GM19463 (cell line): ENCODE results near the gene TGM1.
"Not testable (repeated sequence)": the region's sequence is repeated elsewhere in the genome, so short reads cannot be mapped to it uniquely, and the experiment has no call there.

Experiments
- ATAC-seq: cut with Tn5 transposase; IDR thresholded peaks from one replicate; pipeline ENCODE4 v1.9.1; 2021; ENCODE audit warnings: mild to moderate bottlenecking, moderate library complexity; ENCODE audit not compliant: unreplicated experiment

The TGM1 gene

DNA sequence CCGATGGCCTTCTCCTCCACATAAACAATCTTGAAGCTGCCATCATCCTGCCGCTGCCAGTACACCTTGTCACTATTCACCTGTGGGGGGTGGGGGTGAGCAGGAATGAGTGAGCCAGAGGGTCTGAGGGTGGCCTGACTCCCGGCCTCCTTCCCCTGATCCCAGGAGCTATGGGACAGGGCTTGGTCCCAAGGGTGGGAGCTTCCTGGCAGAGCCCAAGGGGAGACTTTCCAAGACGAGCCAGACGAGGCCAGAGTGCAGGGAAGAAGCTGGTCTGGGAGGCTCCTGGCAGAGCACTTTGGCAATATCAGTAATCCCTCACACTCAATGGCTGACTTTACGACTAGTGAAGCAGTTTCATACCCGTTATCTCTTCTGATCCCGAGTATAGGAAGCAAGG is 7.5 kb downstream of the TGM1 start:
- ATAC-seq = no peak

DNA sequence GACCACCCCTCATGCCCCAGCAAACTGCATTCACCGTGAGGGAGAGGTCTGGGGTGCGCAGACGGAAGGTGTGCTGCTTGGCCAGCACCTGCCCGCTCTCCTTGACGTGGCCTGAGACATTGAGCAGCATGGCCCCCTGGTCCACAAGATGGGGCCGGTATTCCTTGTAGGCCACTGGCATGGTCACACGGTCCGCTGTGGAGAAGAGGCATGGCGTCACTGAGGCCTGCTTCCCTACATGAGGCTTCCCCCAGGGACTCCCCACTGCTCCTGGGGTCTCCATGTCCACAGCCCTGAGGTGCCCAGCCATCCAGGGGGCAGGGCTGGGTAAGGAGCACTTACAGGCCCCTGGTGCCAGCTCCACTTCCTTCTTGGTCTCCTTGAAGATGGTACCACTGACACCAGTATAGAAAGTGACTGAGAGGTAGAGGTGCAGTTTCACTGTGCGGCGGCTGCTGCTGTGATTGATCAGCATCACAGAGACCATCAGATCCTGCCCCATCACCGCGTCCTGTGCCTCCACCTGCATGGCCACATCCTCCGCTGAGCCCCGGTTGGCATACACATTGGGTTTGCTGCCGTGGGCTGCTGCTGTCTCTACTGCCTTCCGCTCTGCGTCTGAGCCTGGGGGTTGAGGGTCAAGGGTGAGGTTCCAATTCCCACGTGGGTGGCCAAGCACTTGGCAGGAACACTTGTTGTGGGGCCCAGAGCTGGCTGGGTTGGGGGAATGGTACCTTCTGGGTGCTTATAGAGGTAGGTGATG is 8.2 kb downstream of the TGM1 start:
- ATAC-seq = no peak

DNA sequence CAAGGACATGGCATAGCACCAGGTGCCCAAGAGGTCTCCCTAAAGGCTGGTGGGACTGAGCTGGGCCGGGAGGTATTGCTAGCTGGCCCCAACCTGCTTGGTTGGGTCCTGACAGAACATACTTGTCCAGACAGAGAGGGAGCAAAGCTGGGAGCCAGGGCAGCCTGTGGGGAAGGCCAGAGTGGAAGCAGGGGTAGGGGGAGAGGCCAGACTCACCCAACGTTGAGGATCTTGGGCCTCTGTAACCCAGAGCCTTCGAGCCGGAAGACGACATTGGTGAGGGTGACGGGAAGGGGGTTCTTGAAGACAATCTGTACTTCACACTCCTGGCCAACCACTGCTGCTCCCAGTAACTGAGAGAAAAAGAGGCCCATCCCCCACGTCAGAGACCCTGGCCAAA is 9.0 kb downstream of the TGM1 start:
- ATAC-seq = no peak

DNA sequence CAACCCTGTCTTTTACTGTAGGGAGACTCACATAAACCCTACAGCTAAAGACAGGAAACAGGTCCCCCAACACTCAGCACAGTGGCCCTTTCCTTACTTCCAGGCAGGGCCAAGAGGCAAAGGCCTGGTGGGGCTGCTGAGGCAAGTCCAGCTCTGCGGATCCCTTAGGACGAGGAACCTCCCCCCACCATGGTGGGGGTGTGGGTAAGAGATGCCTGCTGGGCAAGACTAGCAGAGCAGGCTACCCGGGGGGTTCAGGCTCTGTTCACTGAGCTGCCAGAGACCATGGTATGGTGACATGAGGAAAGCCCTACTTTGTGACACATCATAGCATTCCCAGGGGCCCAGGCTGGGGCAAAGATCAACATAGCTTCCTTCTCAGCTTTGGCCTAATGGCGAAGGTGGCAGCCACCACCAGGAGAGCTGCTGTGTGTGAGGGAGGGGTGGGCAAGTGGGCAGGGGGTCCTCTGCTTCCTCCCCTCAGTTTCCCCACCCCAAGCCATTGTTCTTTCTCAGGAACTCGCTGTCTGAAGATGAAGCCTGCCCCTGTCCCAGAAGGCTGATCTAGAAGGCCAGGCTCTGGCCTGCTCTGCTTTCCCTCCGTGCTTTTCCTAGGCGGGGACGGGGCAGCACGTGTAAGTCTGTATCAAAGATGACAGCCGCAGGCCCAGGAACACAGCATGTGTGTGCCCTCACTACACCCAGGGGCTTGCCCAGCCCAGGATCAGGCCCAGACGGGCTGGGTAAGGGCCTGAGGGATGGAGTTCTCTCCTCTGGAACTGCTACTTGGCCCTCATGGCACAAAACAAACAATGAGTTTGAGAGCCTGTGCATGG is 10.5 kb downstream of the TGM1 start:
- no peak for ATAC-seq

DNA sequence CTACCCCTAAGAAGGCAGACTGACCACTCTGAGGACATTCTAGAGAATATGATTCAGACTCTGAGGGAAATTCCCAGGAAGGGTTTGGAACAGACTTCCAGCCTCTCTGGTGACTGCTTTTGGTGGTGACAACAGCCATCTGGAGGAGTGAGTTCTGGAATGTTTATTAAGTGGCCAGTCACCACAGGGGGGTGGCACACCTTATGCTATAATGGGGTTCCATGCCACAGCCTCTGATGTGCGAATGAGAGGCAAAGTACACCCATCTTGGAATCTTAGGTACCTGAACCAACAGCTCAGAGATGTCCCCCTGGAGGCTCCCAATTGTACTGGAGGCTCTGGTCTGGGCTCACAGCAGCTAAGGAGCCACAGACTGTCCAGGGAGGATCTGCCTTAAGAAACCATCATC is 11.1 kb downstream of the TGM1 start:
- ATAC-seq = no peak

DNA sequence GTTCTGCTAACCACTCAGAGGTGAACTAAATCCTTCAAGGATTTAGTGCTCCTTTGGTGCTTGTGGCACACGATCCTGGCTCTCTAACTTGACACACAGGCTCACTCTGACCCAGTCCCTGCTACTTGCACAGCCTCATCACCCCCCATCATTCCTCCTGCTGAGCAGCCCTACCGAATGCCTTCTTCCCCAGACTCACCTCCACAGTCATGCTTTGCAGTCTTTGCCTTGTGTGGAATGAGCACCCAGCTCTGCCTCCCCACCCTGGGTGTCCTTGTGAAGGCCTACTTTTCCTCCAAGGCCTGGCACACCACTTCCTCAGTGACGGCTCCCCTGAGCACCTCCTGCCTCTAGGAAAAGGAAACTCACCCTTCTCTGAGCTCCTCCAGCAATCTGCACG is 12.6 kb downstream of the TGM1 start:
- no peak for ATAC-seq

DNA sequence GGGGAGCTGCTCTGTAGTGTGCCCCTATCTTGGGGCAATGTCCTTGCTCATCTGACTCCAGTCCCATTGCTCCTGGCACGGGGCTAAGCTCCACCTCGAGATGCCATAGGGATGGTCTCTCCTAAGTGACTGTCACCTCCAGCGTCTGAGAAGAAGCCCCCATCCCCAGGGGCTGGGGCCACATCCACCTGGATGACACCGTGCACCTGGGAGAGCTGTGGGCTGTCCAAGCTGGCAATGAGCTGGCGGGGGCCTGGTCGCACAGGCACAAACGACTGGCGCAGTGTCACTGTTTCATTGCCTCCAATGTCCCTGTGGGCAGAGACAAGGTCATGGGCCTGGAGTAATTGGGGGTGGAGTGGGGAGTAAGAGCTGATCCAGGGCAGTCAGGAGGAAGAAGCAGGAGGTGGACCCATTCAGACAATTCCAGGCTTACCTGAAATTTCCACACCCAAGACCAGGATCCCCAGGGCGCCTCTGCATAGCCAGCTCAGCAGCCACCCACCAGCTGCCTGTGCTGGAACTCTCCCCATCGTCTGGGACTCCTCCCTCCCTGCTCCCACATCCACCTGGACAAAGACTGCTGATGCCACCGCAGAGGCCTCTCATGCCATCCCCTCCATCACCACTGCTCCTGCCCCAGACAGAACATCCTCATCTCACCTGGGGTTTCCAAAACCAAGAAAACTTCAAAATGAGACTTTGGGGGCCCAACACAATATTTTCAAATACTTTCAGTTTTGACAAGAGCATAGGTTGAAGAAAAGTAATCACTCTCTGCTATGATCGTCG is 13.6 kb downstream of the TGM1 start:
- no peak for ATAC-seq

DNA sequence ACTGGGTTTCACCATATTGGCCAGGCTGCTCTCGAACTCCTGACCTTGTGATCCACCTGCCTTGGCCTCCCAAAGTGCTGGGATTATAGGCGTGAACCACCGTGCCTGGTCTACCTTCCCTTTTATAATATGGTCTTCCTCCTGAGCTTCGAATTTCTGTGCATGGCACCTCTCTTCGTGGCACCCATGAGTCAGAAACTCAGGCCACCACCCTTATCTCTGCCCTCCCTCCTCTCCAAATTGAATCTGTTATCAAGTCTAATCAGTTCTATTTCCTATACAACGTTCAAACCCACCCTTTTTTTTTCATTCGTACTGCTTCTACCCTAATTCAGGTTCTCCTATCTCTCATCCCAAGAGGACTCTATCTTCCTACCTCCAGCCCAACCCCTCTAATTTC is 15.6 kb downstream of the TGM1 start:
- ATAC-seq = no peak

GRCh38 chr14:24246765-24247212 is 16.2 kb downstream of the TGM1 start:
- no peak for ATAC-seq

GRCh38 chr14:24245350-24245749 is 17.6 kb downstream of the TGM1 start:
- not testable (repeated sequence) for ATAC-seq

GRCh38 chr14:24243336-24243836 is 19.6 kb downstream of the TGM1 start:
- ATAC-seq = no peak

DNA sequence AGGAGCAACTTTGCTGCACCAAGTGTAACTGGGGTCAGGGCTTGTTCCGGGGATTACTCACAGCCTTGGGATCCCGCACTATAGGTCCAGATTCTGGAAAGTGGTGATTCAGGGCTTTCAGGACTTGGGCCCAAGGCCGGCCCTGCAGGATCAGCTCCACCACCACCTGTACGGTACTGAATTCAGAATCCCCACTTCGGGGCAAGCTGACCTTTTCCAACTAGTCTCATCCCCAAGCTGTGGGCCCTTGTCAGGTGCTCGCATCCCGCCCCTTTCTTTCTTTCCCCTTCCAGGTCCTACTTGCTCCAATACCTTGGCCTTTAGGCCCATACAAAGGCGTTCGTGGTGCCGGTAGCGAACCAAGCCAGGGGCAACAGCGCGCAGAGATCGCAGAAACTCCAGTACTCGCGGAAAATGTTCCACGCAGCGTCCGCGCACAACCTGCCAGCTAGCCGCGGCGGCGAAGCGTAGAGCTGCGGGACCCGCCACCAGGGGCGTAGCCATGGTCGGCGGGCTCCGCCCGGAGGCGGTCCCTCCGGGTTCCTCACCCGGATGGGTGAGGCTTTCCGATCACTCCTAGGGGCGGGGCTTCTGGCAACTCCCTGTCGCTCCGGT is 21.0 kb downstream of the TGM1 start:
- ATAC-seq = peak; percentile 76

- no peak for ATAC-seq
These were observed 22.7 kb downstream of the TGM1 start for GRCh38 chr14:24240110-24240918.

DNA sequence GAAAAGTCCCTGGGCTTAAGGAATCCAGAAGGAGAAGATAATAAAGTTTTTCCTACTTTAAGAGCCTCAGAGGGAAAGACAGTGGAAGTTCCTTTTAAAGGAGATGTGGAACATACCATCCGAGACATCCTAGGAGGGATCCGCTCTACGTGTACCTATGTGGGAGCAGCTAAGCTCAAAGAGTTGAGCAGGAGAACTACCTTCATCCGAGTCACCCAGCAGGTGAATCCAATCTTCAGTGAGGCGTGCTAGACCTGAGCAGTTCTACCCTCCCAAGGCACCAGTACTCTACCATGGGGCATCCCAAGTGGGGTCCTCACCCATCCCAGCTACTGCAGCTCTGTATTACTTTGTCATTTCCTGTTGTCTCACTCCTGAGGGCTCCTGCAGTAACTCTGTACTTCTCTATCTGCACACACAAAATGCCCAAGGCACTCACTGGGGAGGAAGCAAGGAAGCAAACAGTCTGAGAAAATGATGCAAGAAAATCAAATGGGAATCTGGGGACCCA is 24.4 kb downstream of the TGM1 start:
- no peak for ATAC-seq

DNA sequence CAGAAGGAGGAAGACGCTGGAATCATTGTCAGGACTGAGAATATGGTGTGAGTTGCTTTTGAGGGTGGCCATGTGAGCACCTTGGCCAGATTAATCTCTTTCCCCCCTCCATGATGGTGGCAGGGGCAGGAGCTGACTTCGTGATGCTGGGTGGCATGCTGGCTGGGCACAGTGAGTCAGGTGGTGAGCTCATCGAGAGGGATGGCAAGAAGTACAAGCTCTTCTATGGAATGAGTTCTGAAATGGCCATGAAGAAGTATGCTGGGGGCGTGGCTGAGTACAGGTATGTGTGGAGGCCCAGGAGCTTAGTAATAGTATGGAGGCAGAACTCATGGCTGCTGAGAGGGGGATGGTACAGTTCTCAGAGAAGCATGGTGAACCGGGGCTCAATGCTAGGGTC is 24.9 kb downstream of the TGM1 start:
- no peak for ATAC-seq

DNA sequence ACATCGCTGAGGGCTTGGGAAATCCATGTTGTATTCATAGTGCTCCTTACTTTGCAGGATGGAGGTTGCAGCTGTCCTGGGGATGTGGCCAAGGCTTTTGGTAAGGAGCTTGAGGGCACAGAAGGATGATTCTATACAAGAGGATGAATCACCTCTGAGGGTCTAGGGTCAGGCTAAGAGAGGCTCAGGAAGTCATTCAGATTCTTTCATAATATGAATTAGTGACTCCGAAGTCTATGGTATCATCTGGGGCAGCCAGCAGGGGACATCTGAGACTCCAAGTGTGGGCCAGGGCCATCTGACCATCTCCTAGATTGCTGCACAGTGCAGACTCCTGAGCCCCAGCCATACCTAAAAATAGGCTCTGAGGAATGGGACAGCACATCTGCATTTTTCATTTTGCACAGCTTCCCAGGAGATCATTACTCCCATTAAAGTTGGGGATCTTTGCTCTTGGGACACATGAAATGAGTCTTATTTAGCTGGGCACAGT is 25.5 kb downstream of the TGM1 start:
- ATAC-seq = no peak

- no peak for ATAC-seq
These were observed 26.1 kb downstream of the TGM1 start for GRCh38 chr14:24236689-24237462.

- no peak for ATAC-seq
These were observed 26.9 kb downstream of the TGM1 start for GRCh38 chr14:24235804-24236688.
